K562 (cell line): ENCODE data around the gene SPIB. TPM values are rescaled to one million over a fixed set of nuclear protein-coding genes. Genes with fewer than 3 reads are reported as not detected.
A peak's percentile ranks its signal among the peaks of the same experiment; 100 is the strongest.

ENCODE experiments used
- ARNT ChIP-seq, 2 experiments: fragments of 450-650 bp; IDR thresholded peaks; 2 replicates each; pipeline ENCODE4 v1.6.1; 2016; ENCODE audit warnings: mild to moderate bottlenecking in 1 of 2
- CC2D1A ChIP-seq: fragments of 450-650 bp; IDR thresholded peaks from 2 replicates; pipeline ENCODE4 v1.6.1; 2017; ENCODE audit warnings: mild to moderate bottlenecking
- E2F4 ChIP-seq: sonication (generic); formaldehyde crosslinking; IDR thresholded peaks from 2 replicates; pipeline ENCODE4 v1.8.0; 2022; ENCODE audit warnings: mild to moderate bottlenecking, low read depth, missing genetic modification reagents
- E2F6 ChIP-seq, 2 experiments: IDR thresholded peaks; 2 replicates each; pipeline ENCODE4 v1.6.1; 2011; ENCODE audit warnings: borderline replicate concordance in 1 of 2, control low read depth in 1 of 2, low read depth in 1 of 2, low read length in 1 of 2, mild to moderate bottlenecking in 1 of 2, mixed read lengths in 1 of 2, moderate library complexity in 1 of 2; ENCODE audit not compliant: insufficient read depth in 1 of 2, insufficient read length in 1 of 2, poor library complexity in 1 of 2, severe bottlenecking in 1 of 2; ENCODE audit errors: extremely low read depth in 1 of 2
- GTF2F1 ChIP-seq: IDR thresholded peaks from 2 replicates; pipeline ENCODE4 v1.6.1; 2011; ENCODE audit warnings: low read depth, low read length, improper control_type of control experiment
- ILK ChIP-seq: fragments of 450-650 bp; IDR thresholded peaks from 2 replicates; pipeline ENCODE4 v1.6.1; 2016; ENCODE audit warnings: missing genetic modification characterization, low read depth, mild to moderate bottlenecking, missing compliant biosample characterization, moderate library complexity, borderline replicate concordance
- KLF6 ChIP-seq: fragments of 250-450 bp; sonication (Bioruptor Pico); IDR thresholded peaks from 2 replicates; pipeline ENCODE4 v1.4.0; 2020; ENCODE audit warnings: mild to moderate bottlenecking, moderate library complexity, borderline replicate concordance
- PCBP1 ChIP-seq: fragments of 200-400 bp; formaldehyde crosslinking; IDR thresholded peaks from 2 replicates; pipeline ENCODE4 v1.6.1; 2018; ENCODE audit warnings: mild to moderate bottlenecking, low read depth, low read length; ENCODE audit not compliant: poor library complexity, severe bottlenecking
- POLR2G ChIP-seq: fragments of 200-400 bp; formaldehyde crosslinking; IDR thresholded peaks from 2 replicates; pipeline ENCODE4 v1.6.1; 2017; ENCODE audit warnings: low read depth, mild to moderate bottlenecking, antibody characterized with exemption, low read length, moderate library complexity
- POLR3G ChIP-seq: IDR thresholded peaks from 2 replicates; pipeline ENCODE4 v1.6.1; 2011; ENCODE audit not compliant: insufficient read length, insufficient replicate concordance; ENCODE audit errors: extremely low read depth
- SMAD4 ChIP-seq: fragments of 250-450 bp; sonication (Bioruptor Pico); conservative IDR thresholded peaks from 2 replicates; pipeline ENCODE4 v1.8.0; 2021; ENCODE audit warnings: inconsistent platforms, mild to moderate bottlenecking, moderate library complexity
- SMARCC2 ChIP-seq: fragments of 450-650 bp; IDR thresholded peaks from 2 replicates; pipeline ENCODE4 v1.6.1; 2017; ENCODE audit warnings: antibody characterized with exemption, moderate library complexity, mild to moderate bottlenecking, low read depth
- SRF ChIP-seq, 2 experiments: fragments of 250-450, 450-650 bp in 1 of 2; sonication (Bioruptor Pico) in 1 of 2; sonication (generic) in 1 of 2; formaldehyde crosslinking; IDR thresholded peaks; 2 replicates each; pipeline versions ENCODE4 v1.5.0 to v1.5.1; 2020 to 2022; ENCODE audit warnings: mild to moderate bottlenecking in 1 of 2, missing genetic modification reagents in 1 of 2
- ZBED1 ChIP-seq: IDR thresholded peaks from 2 replicates; pipeline ENCODE4 v1.6.1; 2014
- ZBTB1 ChIP-seq: sonication (generic); formaldehyde crosslinking; IDR thresholded peaks from 2 replicates; pipeline ENCODE4 v1.8.1; 2023; ENCODE audit warnings: missing genetic modification reagents, low read depth, mild to moderate bottlenecking, borderline replicate concordance
- ZBTB9 ChIP-seq: fragments of 450-650 bp; formaldehyde crosslinking; IDR thresholded peaks from 2 replicates; pipeline ENCODE4 v1.4.0; 2020; ENCODE audit warnings: mild to moderate bottlenecking, moderate library complexity
- ZC3H4 ChIP-seq: sonication (generic); formaldehyde crosslinking; IDR thresholded peaks from 2 replicates; pipeline ENCODE4 v1.9.0; 2021; ENCODE audit warnings: missing genetic modification reagents, borderline replicate concordance
- ZHX1 ChIP-seq: fragments of 150-350 bp; conservative IDR thresholded peaks from 2 replicates; pipeline ENCODE4 v1.6.1; 2014; ENCODE audit warnings: low read length
- ZKSCAN3 ChIP-seq: fragments of 250-450 bp; sonication (Bioruptor Pico); IDR thresholded peaks from 2 replicates; pipeline ENCODE4 v1.4.0; 2020
- ZNF79 ChIP-seq: fragments of 250-450 bp; sonication (Bioruptor Pico); IDR thresholded peaks from 2 replicates; pipeline ENCODE4 v1.4.0; 2020; ENCODE audit warnings: low read depth, mild to moderate bottlenecking, moderate library complexity
- polyA plus RNA-seq, 8 experiments: library from polyadenylated mRNA; depleted of rRNA in 4 of 8; stranded (reverse) in 5 of 8; unstranded in 3 of 8; fragments of >200 nt; fragmentation: Nextera tagmentation in 2 of 8; fragmentation: Illumina TruSeq in 1 of 8; extraction: Ambion mirVana in 2 of 8; extraction: Trizol in 1 of 8; gene quantifications; 2 replicates each; pipeline versions ENCODE4 v1.2.1 to v1.2.3, GENCODE V29; 2011 to 2014; ENCODE audit warnings: inconsistent platforms in 1 of 8, missing spikeins in 1 of 8
- total RNA-seq, 7 experiments: library from RNA; depleted of rRNA in 6 of 7; stranded (reverse); fragments of >200 nt in 6 of 7; fragmentation: Illumina TruSeq in 2 of 7; extraction: Trizol in 2 of 7; gene quantifications; 2 replicates each; pipeline versions ENCODE4 v1.2.1 to v1.2.3, GENCODE V29; 2011 to 2021; ENCODE audit warnings: low replicate concordance in 1 of 7

SPIB gene
- total and polyA plus RNA-seq, 9 of the 15 experiments (the other 6 are each of a cell fraction or from before 2014, with no cell fraction given): 0.06 to 1.0 (median 0.43) TPM; not detected in 1

- TF ChIP-seq E2F6 (IDR thresholded peaks at IDR 0.05; ENCODE audit: borderline replicate concordance in 1 of 2, extremely low read depth in 1 of 2, insufficient read depth in 1 of 2, insufficient read length in 1 of 2, low read depth in 1 of 2, low read length in 1 of 2, poor library complexity in 1 of 2, severe bottlenecking in 1 of 2) (peak in 1 of 2 experiments; percentile 55), ZC3H4 (CRISPR knock-in tag) (no peak), ZHX1 (no peak), ZBTB1 (no peak), GTF2F1 (peak; percentile 91; the same call in 1 of the 2 replicates), SRF (CRISPR knock-in tag; IDR thresholded peaks at IDR 0.05) (no peak), KLF6 (CRISPR knock-in tag) (no peak), E2F4 (CRISPR knock-in tag) (no peak), POLR3G (no peak), ZNF79 (CRISPR knock-in tag) (no peak), CC2D1A (no peak), ARNT (IDR thresholded peaks at IDR 0.05) (no peak), POLR2G (peak; percentile 69; the same call in 1 of the 2 replicates), ILK (no peak), ZBED1 (no peak), ZBTB9 (CRISPR knock-in tag) (no peak), SMARCC2 (no peak), ZKSCAN3 (no peak), SMAD4 (no peak), PCBP1 (no peak)
These were observed 12.8 kb downstream of the SPIB start (continued) for GRCh38 chr19:50431343-50432220.
